Measurements from ENCODE around the gene SLC24A1. TPM values are rescaled to one million over a fixed set of nuclear protein-coding genes. Genes with fewer than 3 reads are reported as not detected.
"Not testable (repeated sequence)": the region's sequence is repeated elsewhere in the genome, so short reads cannot be mapped to it uniquely, and the experiment has no call there.

Gene SLC24A1
- total RNA-seq, 1 experiment from 2014 or later = 4.9 TPM

GRCh38 chr15:65612949-65613744 lies 8.6 kb upstream of the SLC24A1 start:
- POLR2A ChIA-PET (ENCODE audit: low non-redundant PET) = no interaction called here
- Histone ChIP-seq H3K36me3 (ENCODE audit: insufficient read depth, low read length, poor library complexity, severe bottlenecking) (no peaks in the 10 kb centered on the region), H3K9me3 (ENCODE audit: low read depth, low read length, poor library complexity, severe bottlenecking) (no peaks in the 10 kb centered on the region), H3K4me1 (ENCODE audit: insufficient read depth, low read length, poor library complexity, severe bottlenecking) (peaks cover 16% of the 10 kb centered on the region), H3K4me3 (ENCODE audit: low read depth, low read length, poor library complexity, severe bottlenecking) (no peak overlapping the region), H3K27me3 (replicated peaks; ENCODE audit: insufficient read depth, low read depth, low read length, poor library complexity) (no peaks in the 10 kb centered on the region), H3K27ac (ENCODE audit: low read depth, low read length, poor library complexity, severe bottlenecking) (no peak overlapping the region)
- CTCF ChIA-PET = no interaction called here
- DNase-seq (ENCODE audit: low spot score) = no peak
- TF ChIP-seq, protein P1, sequence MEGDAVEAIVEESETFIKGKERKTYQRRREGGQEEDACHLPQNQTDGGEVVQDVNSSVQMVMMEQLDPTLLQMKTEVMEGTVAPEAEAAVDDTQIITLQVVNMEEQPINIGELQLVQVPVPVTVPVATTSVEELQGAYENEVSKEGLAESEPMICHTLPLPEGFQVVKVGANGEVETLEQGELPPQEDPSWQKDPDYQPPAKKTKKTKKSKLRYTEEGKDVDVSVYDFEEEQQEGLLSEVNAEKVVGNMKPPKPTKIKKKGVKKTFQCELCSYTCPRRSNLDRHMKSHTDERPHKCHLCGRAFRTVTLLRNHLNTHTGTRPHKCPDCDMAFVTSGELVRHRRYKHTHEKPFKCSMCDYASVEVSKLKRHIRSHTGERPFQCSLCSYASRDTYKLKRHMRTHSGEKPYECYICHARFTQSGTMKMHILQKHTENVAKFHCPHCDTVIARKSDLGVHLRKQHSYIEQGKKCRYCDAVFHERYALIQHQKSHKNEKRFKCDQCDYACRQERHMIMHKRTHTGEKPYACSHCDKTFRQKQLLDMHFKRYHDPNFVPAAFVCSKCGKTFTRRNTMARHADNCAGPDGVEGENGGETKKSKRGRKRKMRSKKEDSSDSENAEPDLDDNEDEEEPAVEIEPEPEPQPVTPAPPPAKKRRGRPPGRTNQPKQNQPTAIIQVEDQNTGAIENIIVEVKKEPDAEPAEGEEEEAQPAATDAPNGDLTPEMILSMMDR (conservative IDR thresholded peaks at IDR 0.05; ENCODE audit: low read depth, low read length) = no peak
- TF ChIP-seq EZH2 (IDR thresholded peaks at IDR 0.05; ENCODE audit: borderline replicate concordance, low read depth, low read length, poor library complexity, severe bottlenecking) = no peak
- BruUV-seq (replicated peaks) = no TSS peak
- intact Hi-C loops (cut with micrococcal nuclease; ENCODE audit: unreplicated experiment) = no loop called here

GRCh38 chr15:65615887-65616286 lies 5.9 kb upstream of the SLC24A1 start:
- POLR2A ChIA-PET (ENCODE audit: low non-redundant PET); H3K4me3 ChIP-seq (ENCODE audit: low read depth, low read length, poor library complexity, severe bottlenecking); intact Hi-C loops (cut with micrococcal nuclease; ENCODE audit: unreplicated experiment); H3K4me1 ChIP-seq (ENCODE audit: insufficient read depth, low read length, poor library complexity, severe bottlenecking); DNase-seq (ENCODE audit: low spot score); H3K36me3 ChIP-seq (ENCODE audit: insufficient read depth, low read length, poor library complexity, severe bottlenecking); BruUV-seq (replicated peaks); H3K9me3 ChIP-seq (ENCODE audit: low read depth, low read length, poor library complexity, severe bottlenecking); H3K27me3 ChIP-seq (replicated peaks; ENCODE audit: insufficient read depth, low read depth, low read length, poor library complexity); H3K27ac ChIP-seq (ENCODE audit: low read depth, low read length, poor library complexity, severe bottlenecking); CTCF ChIA-PET: not testable (repeated sequence)

DNA sequence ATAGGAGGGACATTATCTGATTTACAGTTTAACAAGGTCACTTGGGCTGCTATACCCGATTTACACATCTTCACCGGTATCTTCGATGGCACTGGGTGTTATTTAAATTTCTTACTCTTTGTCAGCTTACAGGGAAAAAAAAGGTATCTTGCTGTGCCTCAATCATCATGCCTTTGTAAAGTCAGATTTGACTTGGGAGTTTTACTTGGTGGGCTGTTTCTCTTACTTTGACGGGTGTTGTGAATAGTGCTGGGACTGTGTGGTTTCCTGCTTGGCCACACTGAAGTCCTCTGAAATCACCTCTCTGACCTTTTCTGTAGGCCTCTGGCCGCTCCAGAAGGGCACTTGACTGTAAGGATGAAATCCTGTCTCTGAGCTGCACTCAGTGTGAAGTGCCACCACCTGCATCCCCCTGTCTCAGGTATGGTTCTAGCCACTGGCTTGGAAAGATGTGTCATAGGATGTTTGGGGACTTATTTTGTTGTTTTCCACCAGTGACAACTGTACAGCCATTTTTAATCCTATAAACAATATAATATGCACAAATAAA lies 3.1 kb upstream of the SLC24A1 start:
- CTCF ChIA-PET = no interaction called here
- Histone ChIP-seq H3K36me3 (ENCODE audit: insufficient read depth, low read length, poor library complexity, severe bottlenecking) (no peaks in the 10 kb centered on the region), H3K27me3 (replicated peaks; ENCODE audit: insufficient read depth, low read depth, low read length, poor library complexity) (no peaks in the 10 kb centered on the region), H3K9me3 (ENCODE audit: low read depth, low read length, poor library complexity, severe bottlenecking) (no peaks in the 10 kb centered on the region), H3K27ac (ENCODE audit: low read depth, low read length, poor library complexity, severe bottlenecking) (no peak overlapping the region), H3K4me3 (ENCODE audit: low read depth, low read length, poor library complexity, severe bottlenecking) (no peak overlapping the region), H3K4me1 (ENCODE audit: insufficient read depth, low read length, poor library complexity, severe bottlenecking) (no peaks in the 10 kb centered on the region)
- TF ChIP-seq, protein P1 (conservative IDR thresholded peaks at IDR 0.05; ENCODE audit: low read depth, low read length) = no peak
- TF ChIP-seq EZH2 (IDR thresholded peaks at IDR 0.05; ENCODE audit: borderline replicate concordance, low read depth, low read length, poor library complexity, severe bottlenecking) = no peak
- no peak for DNase-seq (ENCODE audit: low spot score)
- POLR2A ChIA-PET (ENCODE audit: low non-redundant PET) = no interaction called here
- intact Hi-C loops (cut with micrococcal nuclease; ENCODE audit: unreplicated experiment) = no loop called here
- no TSS peak for BruUV-seq (replicated peaks)

Measured in A673 (cell line).